ENCODE results near the gene SPAG6.

SPAG6 gene

GRCh38 chr10:22367471-22367870 is 22.2 kb downstream of the SPAG6 start (continued):
- no peak for TF ChIP-seq PATZ1 (CRISPR knock-in tag; IDR thresholded peaks at IDR 0.05; ENCODE audit: borderline replicate concordance)
- no peak for TF ChIP-seq RARB (CRISPR knock-in tag; IDR thresholded peaks at IDR 0.05)
- TF ChIP-seq OSR1 (CRISPR knock-in tag; IDR thresholded peaks at IDR 0.05), result no peak

GRCh38 chr10:22368402-22368801 is 23.1 kb downstream of the SPAG6 start:
- ATAC-seq, result no peak
- no peak for TF ChIP-seq ARNTL (CRISPR knock-in tag; IDR thresholded peaks at IDR 0.05; ENCODE audit: borderline replicate concordance, low read depth)
- no peak for TF ChIP-seq ZNF8 (CRISPR knock-in tag; IDR thresholded peaks at IDR 0.05)
- no peak for TF ChIP-seq CSRNP3 (CRISPR knock-in tag; IDR thresholded peaks at IDR 0.05)
- TF ChIP-seq TCF4 (CRISPR knock-in tag; IDR thresholded peaks at IDR 0.05; ENCODE audit: borderline replicate concordance), result no peak
- TF ChIP-seq PPARA (CRISPR knock-in tag; IDR thresholded peaks at IDR 0.05; ENCODE audit: borderline replicate concordance), result no peak
- TF ChIP-seq ZC3H10 (CRISPR knock-in tag; IDR thresholded peaks at IDR 0.05), result no peak
- no peak for TF ChIP-seq ISL1 (CRISPR knock-in tag; IDR thresholded peaks at IDR 0.05)
- TF ChIP-seq, protein P1, sequence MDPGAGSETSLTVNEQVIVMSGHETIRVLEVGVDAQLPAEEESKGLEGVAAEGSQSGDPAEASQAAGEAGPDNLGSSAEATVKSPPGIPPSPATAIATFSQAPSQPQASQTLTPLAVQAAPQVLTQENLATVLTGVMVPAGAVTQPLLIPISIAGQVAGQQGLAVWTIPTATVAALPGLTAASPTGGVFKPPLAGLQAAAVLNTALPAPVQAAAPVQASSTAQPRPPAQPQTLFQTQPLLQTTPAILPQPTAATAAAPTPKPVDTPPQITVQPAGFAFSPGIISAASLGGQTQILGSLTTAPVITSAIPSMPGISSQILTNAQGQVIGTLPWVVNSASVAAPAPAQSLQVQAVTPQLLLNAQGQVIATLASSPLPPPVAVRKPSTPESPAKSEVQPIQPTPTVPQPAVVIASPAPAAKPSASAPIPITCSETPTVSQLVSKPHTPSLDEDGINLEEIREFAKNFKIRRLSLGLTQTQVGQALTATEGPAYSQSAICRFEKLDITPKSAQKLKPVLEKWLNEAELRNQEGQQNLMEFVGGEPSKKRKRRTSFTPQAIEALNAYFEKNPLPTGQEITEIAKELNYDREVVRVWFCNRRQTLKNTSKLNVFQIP (CRISPR knock-in tag; IDR thresholded peaks at IDR 0.05; ENCODE audit: borderline replicate concordance, low read depth), result no peak
- no peak for TF ChIP-seq SNAI2 (CRISPR knock-in tag; IDR thresholded peaks at IDR 0.05)
- TF ChIP-seq TOX (CRISPR knock-in tag; IDR thresholded peaks at IDR 0.05; ENCODE audit: borderline replicate concordance), result no peak
- TF ChIP-seq PATZ1 (CRISPR knock-in tag; IDR thresholded peaks at IDR 0.05; ENCODE audit: borderline replicate concordance), result no peak
- no peak for TF ChIP-seq ZFP3 (CRISPR knock-in tag; IDR thresholded peaks at IDR 0.05)
- no peak for TF ChIP-seq CREB5 (CRISPR knock-in tag; IDR thresholded peaks at IDR 0.05; ENCODE audit: low read depth)
- no peak for TF ChIP-seq ZNF70 (CRISPR knock-in tag; IDR thresholded peaks at IDR 0.05)
- no peak for TF ChIP-seq RARB (CRISPR knock-in tag; IDR thresholded peaks at IDR 0.05)
- TF ChIP-seq, protein P2, sequence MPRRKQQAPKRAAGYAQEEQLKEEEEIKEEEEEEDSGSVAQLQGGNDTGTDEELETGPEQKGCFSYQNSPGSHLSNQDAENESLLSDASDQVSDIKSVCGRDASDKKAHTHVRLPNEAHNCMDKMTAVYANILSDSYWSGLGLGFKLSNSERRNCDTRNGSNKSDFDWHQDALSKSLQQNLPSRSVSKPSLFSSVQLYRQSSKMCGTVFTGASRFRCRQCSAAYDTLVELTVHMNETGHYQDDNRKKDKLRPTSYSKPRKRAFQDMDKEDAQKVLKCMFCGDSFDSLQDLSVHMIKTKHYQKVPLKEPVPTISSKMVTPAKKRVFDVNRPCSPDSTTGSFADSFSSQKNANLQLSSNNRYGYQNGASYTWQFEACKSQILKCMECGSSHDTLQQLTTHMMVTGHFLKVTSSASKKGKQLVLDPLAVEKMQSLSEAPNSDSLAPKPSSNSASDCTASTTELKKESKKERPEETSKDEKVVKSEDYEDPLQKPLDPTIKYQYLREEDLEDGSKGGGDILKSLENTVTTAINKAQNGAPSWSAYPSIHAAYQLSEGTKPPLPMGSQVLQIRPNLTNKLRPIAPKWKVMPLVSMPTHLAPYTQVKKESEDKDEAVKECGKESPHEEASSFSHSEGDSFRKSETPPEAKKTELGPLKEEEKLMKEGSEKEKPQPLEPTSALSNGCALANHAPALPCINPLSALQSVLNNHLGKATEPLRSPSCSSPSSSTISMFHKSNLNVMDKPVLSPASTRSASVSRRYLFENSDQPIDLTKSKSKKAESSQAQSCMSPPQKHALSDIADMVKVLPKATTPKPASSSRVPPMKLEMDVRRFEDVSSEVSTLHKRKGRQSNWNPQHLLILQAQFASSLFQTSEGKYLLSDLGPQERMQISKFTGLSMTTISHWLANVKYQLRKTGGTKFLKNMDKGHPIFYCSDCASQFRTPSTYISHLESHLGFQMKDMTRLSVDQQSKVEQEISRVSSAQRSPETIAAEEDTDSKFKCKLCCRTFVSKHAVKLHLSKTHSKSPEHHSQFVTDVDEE (CRISPR knock-in tag; IDR thresholded peaks at IDR 0.05), result no peak
- no peak for TF ChIP-seq ZNF565 (CRISPR knock-in tag; conservative IDR thresholded peaks at IDR 0.05; ENCODE audit: low read depth)
- TF ChIP-seq ESRRG (CRISPR knock-in tag; IDR thresholded peaks at IDR 0.05), result no peak
- TF ChIP-seq ZFP30 (CRISPR knock-in tag; IDR thresholded peaks at IDR 0.05), result no peak
- no peak for TF ChIP-seq OSR1 (CRISPR knock-in tag; IDR thresholded peaks at IDR 0.05)

DNA sequence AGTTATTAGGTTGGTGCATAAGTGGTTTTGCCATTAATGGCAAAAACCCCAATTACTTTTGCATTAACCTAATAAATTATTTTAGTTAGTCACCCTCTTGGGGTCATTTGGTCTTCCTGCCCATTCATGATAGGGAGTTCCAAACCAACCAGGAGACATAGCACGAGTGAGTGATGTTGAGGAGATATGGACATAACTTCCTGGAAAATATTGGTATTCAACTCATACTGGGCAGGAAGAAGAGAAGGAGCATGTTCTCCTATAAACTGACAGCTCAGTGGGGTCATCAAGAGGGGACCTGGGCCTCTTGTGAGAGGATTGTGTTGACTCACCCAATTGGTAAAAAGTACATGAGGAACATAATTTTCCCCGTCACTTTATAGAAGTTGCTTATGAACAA is 23.7 kb downstream of the SPAG6 start:
- no peak for ATAC-seq
- TF ChIP-seq ISL1 (CRISPR knock-in tag; IDR thresholded peaks at IDR 0.05), result no peak
- TF ChIP-seq, protein P1 (CRISPR knock-in tag; IDR thresholded peaks at IDR 0.05; ENCODE audit: borderline replicate concordance, low read depth), result no peak
- TF ChIP-seq TCF4 (CRISPR knock-in tag; IDR thresholded peaks at IDR 0.05; ENCODE audit: borderline replicate concordance), result no peak
- no peak for TF ChIP-seq CSRNP3 (CRISPR knock-in tag; IDR thresholded peaks at IDR 0.05)
- no peak for TF ChIP-seq PATZ1 (CRISPR knock-in tag; IDR thresholded peaks at IDR 0.05; ENCODE audit: borderline replicate concordance)
- no peak for TF ChIP-seq BACH2 (CRISPR knock-in tag; IDR thresholded peaks at IDR 0.05; ENCODE audit: borderline replicate concordance)
- TF ChIP-seq CSDC2 (CRISPR knock-in tag; IDR thresholded peaks at IDR 0.05), result no peak
- TF ChIP-seq OSR1 (CRISPR knock-in tag; IDR thresholded peaks at IDR 0.05), result no peak

Data from SK-N-SH treated with all-trans-retinoic acid at 6 μM for 48 hours (cell line).